Ramos (cell line): ENCODE measurements around the gene CPNE5.

Experiments used
- in situ Hi-C: fragments of 300-500 bp; cut with MboI; formaldehyde crosslinking; loops from one replicate; pipeline ENCODE4 v1.14.3; 2022; ENCODE audit warnings: low sequenced_read_pairs; ENCODE audit not compliant: unreplicated experiment

CPNE5 gene

GRCh38 chr6:36837022-36837339, 2.3 kb downstream of the CPNE5 start:
- in situ Hi-C loops = no loop called here

- in situ Hi-C loops = no loop called here
Measured at GRCh38 chr6:36836111-36837021, 2.9 kb downstream of the CPNE5 start.

- in situ Hi-C loops = no loop called here
Measured at GRCh38 chr6:36834576-36835341, 4.5 kb downstream of the CPNE5 start.

DNA sequence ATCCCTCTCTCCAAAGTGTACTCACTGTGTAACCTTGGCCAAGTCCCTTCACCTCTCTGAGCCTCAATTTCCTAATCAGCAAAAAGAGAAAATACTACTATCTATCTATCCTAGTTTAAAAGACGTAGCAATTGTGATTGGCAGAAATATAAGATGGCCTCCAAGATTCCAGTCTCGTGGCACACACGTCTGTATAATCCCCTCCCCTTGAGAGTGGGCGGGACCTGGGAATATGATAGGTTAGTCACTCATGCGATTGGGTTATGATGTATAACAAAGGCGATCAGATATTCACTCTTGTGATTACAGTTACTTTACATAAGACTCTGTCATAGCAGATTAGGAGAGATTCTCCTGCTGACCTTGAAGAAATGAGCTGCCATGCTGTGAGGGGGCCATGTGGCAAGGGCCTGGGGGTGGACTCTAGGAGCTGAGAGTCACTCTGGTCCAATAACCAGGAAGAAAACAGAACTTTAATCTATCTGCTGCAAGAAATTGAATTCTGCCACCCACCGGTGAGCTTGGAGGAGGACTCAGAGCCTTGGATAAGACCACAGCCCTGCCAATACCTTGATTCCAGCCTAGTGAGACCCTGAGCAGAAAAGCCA, 6.0 kb downstream of the CPNE5 start:
- in situ Hi-C loops = no loop called here

GRCh38 chr6:36832313-36832712, 6.9 kb downstream of the CPNE5 start:
- in situ Hi-C loops = no loop called here

DNA sequence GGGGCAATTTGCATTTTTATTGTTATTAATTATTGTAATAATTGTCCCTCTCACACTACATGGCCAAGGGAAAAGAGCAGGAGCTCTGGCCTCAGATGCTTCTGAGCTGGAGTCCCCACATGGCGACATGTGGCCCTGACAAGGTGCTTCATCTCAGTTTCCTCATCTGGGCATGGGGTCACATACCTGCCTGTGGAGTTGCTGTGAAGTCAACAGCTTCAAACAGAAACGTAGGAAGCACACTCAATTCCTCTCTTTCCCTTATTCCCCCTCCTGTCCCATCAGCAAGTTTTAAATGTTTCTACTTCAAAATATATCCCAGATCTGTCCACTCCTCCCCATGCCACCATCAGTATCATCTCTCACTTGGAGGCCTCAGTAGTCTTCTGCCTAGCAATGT, 8.7 kb downstream of the CPNE5 start:
- in situ Hi-C loops = no loop called here

DNA sequence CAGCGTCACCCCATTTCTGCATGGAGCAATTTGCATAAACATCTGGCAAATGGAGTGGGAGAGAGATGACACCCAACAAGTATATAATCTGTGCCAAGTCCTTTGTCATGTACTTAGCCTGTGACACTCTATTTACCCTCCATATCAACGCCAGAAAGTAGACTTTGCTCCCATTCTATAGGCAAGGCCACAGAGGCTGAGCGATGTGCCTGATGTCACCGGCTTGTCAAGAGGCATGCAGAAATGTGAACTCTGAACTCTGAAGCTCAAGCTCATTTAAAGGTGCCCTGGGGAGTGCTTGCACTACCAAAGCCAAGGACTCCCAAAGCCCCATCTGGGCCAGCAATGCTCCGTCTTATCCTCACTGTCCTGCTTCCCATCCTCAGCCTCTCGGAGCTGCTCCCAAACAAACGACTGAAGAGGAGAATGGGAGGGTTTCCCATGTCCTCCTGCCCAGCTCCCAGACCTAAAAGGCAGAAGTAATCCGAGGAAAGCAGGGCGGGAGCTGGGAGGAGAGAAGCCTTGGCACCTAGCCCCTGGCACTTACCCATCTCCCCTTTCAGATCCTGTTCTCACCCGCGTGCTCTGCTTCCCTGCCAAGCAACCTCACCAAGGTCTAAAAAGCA, 9.2 kb downstream of the CPNE5 start:
- in situ Hi-C loops = no loop called here

DNA sequence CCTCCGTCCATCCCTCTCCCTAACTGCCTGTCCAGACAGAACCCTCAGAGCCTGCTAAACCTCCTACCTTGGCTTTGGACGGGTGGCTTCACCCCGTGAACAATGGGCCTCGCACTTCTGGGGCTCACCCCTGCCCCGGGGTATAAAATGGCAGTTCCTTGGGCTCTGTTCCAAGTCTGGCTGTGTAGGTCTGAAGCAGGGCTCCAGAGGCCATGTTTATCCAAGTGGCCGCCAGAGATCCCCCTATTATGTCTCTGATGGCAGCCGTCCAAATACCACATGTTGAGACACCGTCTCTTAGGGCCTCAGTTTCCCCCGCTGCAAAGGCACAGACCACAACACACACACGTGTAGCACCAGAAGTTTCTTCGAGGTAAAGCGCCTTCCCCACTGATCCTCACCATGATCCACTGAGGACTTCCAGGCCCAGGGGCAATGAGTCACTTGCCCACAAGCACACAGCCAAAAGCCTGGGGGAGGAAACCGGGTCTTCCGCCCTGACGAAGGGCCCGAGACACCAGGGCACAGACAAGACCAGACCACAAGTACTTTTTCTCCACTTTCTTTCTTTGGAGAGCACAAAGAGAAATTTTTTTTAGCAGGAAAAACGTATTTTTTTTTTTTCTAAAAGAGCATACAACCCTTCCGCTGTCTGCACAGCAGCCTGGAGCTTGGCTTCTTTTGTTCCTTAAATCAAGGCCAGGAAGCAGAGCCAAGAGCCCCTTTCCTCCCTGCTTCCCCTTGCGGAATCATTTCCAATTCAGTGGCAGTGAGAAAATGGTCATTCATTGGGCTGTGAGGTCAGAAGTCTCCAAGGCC, 11.8 kb downstream of the CPNE5 start:
- in situ Hi-C loops = no loop called here

DNA sequence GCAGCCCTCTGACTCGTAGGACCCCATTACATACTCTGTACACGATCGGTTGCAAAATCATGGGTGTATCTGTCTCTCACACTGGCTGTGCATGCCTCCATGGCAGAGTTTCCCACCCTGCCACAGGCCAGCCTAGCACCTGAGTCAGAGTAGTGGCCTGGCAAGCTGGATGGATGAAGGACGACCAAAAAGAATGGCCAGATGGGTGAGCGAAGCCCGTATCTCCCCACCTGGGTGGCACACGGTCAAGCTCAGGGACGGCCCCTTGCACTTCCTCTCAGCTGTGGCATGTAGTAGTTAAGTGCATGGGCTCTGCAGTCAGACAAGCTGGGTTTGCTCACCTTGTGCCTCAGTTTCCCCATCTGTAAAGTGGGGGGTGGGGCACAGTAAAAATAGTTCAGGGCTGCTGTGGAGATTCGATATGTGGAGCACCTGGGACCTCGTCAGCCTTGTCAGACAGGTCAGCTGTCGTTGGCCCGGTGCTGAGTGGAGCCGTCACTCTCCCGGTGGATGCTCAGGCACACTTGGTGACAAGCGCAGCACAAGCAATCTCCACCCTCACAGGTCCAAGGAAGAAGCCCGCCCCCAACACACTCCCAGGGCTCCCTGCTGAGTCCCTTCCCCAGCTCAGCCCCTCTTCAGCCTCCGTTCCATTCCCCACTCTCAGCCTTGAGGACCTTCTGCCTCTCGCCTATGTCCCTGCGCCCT, 12.6 kb downstream of the CPNE5 start:
- in situ Hi-C loops = no loop called here

DNA sequence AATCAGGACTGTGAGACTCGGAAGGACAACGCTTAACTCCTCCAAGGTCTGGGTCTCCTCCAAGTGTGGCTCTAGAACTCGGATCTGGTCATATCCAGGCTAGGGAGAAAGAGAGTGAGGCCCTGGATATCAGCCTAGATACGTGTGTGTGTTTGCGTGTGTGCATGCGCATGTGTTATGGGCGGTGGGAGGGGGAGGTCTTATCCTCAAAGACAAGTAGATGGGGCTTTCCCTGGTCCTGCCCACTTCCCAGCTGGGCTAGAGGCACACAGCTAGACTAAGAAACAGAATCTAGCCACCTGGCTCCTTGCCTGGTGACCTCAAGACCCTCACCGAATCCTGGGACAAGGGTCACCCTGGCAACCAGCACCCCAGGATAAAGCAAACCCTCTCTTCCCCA, 13.2 kb downstream of the CPNE5 start:
- in situ Hi-C loops = no loop called here

GRCh38 chr6:36825452-36825851, 13.8 kb downstream of the CPNE5 start:
- in situ Hi-C loops = no loop called here

DNA sequence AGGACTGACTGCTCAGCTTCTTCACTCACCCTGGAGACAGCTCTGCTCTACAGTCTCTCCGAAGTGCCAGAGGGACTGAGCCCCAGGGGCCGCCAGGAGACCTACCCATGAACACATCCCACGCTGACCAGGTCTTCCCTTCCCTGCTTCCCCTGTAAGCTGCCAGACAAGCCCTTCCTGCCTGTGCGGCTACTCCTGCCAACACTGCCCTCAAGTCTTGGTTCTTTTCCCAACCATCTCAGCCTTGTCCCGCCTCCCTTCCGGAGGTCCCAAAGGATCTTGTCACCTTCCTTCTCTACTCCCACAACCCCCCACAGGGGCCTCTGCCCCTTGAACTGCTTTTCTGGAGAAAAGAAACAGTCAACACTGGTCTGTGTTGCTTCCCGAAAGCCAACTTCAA, 15.0 kb downstream of the CPNE5 start:
- in situ Hi-C loops = no loop called here

- in situ Hi-C loops = no loop called here
Measured at GRCh38 chr6:36823421-36824096, 15.7 kb downstream of the CPNE5 start.

- in situ Hi-C loops = no loop called here
Measured at GRCh38 chr6:36822506-36823269, 16.6 kb downstream of the CPNE5 start.

GRCh38 chr6:36821581-36822335, 17.5 kb downstream of the CPNE5 start:
- in situ Hi-C loops = no loop called here

- in situ Hi-C loops = no loop called here
Measured at GRCh38 chr6:36820700-36821580, 18.3 kb downstream of the CPNE5 start.
